Left colon (tissue), 2 donors: Measurements from ENCODE around the gene FANCD2OS. TPM values are rescaled to one million over a fixed set of nuclear protein-coding genes. Genes with fewer than 3 reads are reported as not detected.
"Not testable (repeated sequence)": the region's sequence is repeated elsewhere in the genome, so short reads cannot be mapped to it uniquely, and the experiment has no call there.

Source experiments
- ATAC-seq: fragments of 200-7000 bp; cut with Tn5 transposase; one replicate; pipeline ENCODE4 v1.9.1; 2020; ENCODE audit warnings: mild to moderate bottlenecking, moderate library complexity
- DNase-seq, 2 donors: peaks; one replicate each; pipeline ENCODE4 v3.0.0-alpha.2; 2020
- intact Hi-C, 2 donors: fragments of 100-400 bp; cut with DNase I in 1 of 2; cut with micrococcal nuclease in 1 of 2; formaldehyde crosslinking; loops; one replicate each; pipeline versions ENCODE4 v1.11.2 to v1.14.0; 2022; cut with DNase I, micrococcal nuclease
- total RNA-seq, 2 donors: library from RNA; stranded (reverse); fragmentation: NEBNext Ultra II Directional; extraction: Animal tissue kit (Norgen Biotek cat#: 25700); gene quantifications; one replicate each; pipeline ENCODE4 v1.2.1, GENCODE V29; 2021
- donor health status: DM: no; HTN: no; CAD: no.
- donor health status: DM: yes; HTN: yes; CAD: no.

FANCD2OS gene
- total RNA-seq, 2 donors from 2014 or later, result not detected

DNA sequence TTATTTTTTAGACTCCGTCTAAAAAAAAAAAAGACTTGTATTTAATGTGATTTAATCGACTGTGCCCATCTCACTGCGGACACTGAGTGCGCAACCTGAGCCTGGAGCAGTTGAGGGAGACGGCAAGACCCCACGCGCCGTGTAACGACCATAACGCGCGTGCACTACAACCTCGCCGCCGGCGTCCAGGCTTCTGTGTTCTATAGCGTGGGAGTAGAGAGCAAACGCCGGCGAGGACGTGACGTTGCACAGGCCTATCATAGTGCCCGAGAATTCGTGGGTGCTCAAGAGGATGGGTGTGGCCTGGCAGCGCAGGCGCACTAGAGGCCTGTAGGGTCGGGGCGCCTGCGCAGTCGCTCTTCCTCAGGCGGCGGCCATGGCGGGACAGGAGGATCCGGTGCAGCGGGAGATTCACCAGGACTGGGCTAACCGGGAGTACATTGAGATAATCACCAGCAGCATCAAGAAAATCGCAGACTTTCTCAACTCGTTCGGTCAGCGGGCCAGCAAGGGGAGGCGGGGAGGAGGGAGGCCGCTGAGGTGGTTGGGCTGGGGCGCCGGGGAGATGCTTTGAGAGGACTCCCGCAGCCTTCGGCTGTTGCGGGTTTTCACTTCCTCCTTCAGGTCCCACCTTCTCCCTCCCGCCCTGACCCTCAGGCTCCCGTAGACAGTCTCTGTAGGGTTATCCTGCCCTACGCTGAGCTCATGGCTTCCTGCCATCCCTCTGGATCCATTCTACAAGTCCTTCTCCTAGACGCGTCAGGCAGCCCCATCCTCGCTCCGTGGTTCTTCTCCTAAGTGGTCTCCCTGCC, 7.5 kb upstream of the FANCD2OS start, which contains the start of gene BRK1:
Gene BRK1 (plus strand): TSS at position 350 of the 812 bp plus-strand sequence. CDS start 27 bp downstream, at position 377.
- peak; percentile 99 for ATAC-seq
- intact Hi-C loops, result no loop called here
- peak; percentile 96 for DNase-seq

DNA sequence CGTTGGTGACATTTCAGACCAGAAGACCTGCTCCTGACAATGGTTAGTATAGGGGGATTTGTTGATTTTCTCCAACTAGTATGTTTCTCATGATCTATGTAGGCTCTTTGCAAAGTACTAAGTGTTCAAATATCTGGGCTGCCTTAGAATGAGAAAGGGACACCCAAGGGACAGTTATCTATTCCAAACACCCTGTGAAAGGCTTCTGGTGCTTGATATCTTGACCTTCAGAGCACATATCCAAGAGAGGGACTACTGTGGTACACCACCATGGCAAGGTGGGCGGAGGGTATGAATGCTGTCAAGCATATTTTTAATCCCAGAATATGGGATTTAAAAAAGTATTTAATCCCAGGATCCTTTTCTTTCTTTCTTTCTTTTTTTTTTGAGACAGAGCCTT, 1.1 kb downstream of the FANCD2OS start:
- intact Hi-C loops, result no loop called here
- no peak for DNase-seq
- no peak for ATAC-seq

DNA sequence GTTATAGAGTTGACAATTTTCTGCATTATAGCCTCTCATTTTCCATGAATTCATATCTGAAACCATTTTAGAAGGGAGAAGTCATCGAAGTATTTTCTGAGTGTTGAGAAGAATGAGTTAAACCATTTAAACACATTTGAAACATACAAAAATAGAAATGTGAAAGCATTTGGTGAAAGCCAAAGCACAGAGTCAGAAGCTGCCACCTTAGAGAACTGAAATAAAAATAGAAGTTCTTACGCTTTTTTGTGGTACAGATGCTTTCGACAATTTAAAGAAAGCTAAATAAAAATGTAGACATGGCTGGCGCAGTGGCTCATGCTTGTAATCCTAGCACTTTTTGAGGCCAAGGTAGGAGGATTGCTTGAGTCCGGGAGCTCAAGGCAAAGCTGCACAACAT, 9.0 kb downstream of the FANCD2OS start:
- no peak for ATAC-seq
- intact Hi-C loops, result no loop called here
- no peak for DNase-seq

DNA sequence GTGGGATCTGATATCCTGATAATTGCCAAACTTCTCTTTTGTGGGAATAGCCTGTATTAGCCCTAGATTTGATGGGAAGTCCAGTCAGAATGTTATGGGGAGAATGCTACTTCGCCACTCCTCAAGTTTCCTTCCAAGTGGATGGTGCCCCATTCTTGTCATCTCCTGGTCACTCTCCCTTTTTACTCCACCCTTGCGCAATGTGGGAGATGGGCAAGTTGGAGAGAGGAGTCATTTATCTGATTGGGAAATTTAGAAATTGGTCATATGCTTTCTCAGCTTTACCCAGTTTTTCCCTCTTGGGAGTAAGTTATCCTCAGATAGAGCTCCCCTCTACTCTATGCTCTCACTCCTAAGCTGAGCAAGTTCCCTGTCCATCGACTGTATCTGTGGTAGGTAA, 14.4 kb downstream of the FANCD2OS start:
- intact Hi-C loops, result no loop called here
- DNase-seq, result no peak
- ATAC-seq, result no peak

DNA sequence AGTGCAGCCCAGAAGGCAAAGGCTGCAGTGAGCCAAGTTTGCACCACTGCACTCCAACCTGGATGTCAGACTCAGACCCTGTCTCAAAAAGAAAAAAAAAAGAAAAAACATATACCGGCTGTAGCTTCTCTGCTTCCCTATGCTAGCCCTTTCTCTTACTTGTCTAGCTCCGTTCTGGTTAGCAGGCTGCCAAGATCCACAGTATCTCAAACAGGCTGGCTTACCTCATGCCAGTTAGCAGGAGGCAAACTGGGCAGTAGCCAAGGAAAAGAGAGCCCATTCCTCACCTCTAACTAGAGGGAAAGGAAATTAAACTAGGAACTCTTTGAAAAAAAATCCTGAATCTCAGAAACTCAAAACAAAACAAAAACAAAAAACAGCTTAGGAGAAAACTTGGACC, 16.7 kb downstream of the FANCD2OS start:
- DNase-seq, ATAC-seq, intact Hi-C loops: not testable (repeated sequence)

DNA sequence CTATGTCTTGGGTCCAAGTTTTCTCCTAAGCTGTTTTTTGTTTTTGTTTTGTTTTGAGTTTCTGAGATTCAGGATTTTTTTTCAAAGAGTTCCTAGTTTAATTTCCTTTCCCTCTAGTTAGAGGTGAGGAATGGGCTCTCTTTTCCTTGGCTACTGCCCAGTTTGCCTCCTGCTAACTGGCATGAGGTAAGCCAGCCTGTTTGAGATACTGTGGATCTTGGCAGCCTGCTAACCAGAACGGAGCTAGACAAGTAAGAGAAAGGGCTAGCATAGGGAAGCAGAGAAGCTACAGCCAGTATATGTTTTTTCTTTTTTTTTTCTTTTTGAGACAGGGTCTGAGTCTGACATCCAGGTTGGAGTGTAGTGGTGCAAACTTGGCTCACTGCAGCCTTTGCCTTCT, 17.3 kb downstream of the FANCD2OS start:
- intact Hi-C loops, DNase-seq, ATAC-seq: not testable (repeated sequence)

DNA sequence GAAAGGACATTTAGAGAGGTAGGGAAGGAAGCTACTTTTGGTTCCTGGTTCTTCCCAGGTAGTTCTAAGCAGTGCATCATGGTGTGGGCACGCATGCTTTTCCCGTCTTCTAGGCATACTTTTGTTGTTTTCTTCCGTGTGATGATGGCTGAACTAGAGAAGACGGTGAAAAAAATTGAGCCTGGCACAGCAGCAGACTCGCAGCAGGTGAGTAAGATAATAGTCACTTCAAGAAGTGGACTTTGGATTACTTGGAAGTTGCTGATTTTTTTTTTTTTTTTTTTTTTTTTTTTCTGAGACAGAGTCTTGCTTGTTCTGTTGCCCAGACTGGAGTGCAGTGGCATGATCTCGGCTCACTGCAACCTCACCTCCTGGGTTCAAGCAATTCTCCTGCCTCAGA, 17.9 kb downstream of the FANCD2OS start:
- intact Hi-C loops, result no loop called here
- DNase-seq, result no peak
- peak; percentile 92 for ATAC-seq

DNA sequence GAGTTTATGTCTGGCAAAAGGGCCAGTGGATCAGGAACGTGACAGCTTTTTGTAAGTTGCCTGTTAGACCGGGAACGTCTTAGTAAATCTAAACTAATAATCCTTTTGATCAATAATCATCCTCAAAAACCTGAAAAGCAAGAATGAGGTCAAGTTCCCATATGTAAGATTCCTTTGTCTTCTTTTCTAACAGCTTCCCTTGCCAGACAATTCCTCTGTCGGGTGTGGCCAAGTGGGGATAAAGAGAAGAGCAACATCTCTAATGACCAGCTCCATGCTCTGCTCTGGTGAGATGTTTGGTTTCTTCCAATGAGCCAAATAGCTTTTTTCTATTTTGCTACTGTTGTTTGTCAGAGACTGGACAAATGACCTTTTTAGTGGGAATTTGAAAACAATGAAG, 19.8 kb downstream of the FANCD2OS start:
- intact Hi-C loops, result no loop called here
- no peak for ATAC-seq
- no peak for DNase-seq

DNA sequence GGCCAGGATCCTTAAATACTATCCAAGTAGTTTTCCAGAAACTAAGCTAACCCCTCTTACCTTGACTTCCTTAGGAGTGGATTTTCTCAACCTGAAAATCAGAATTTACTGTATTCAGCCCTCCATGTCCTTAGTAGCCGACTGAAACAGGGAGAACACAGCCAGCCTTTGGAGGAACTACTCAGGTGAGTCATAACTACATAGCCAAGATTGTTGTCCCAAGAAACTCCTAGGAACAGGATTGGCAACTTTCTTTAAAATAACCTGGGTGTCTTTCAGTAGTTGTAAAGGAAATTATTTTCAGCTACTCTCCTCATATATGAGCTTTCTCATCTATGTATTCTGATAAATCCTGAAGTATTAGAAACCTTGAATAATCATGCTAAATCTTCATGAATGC, 22.3 kb downstream of the FANCD2OS start:
- intact Hi-C loops, result no loop called here
- no peak for ATAC-seq
- DNase-seq, result no peak

DNA sequence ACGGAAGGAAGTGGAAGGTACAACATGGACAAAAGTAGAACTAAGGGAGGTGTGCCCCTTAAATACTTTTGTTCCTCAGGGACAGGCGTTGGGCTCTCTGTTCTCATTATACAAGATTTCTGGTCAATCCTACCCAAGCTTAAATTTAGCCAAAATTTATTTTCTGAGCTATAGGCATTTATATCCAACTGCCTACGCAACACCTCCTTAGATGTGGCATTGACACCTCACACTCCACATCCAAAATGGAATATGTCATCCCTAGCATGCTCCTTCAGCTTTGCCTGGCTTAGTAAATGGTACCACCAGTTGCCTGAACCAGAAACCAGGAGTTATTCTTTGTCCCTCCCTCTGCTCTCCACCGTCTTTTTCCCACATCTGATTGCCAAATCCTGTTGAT, 26.2 kb downstream of the FANCD2OS start:
- intact Hi-C loops, result no loop called here
- no peak for DNase-seq
- no peak for ATAC-seq

DNA sequence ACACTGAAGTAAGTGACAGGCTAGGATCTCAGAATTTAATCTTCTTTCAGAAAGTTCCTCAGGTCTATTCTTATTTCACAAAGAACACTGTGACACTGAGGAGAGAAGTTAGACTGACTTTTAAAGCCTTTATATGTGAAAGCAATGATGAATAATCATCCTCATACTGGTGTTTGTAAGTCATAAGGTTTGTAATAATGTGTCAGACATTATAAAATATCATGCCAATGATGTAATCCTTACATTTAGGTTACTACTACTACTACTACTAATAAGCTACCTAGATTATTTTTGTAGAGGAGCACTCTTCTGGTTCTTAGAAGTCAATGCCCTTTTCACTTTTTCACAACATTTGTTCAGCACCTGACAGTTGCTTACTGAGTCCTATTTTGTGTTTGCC, 33.4 kb downstream of the FANCD2OS start:
- DNase-seq (no peak), ATAC-seq (no peak)
- intact Hi-C loops, result no loop called here

DNA sequence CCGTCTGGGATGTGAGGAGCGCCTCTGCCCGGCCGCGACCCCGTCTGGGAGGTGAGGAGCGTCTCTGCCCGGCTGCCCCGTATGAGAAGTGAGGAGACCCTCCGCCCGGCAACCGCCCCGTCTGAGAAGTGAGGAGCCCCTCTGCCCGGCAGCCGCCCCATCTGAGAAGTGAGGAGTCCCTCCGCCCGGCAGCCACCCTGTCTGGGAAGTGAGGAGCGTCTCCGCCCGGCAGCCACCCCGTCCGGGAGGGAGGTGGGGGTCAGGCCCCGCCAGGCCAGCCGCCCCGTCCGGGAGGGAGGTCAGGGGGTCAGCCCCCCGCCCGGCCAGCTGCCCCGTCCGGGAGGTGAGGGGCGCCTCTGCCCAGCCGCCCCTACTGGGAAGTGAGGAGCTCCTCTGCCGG, 38.0 kb downstream of the FANCD2OS start:
- intact Hi-C loops, ATAC-seq, DNase-seq: not testable (repeated sequence)

DNA sequence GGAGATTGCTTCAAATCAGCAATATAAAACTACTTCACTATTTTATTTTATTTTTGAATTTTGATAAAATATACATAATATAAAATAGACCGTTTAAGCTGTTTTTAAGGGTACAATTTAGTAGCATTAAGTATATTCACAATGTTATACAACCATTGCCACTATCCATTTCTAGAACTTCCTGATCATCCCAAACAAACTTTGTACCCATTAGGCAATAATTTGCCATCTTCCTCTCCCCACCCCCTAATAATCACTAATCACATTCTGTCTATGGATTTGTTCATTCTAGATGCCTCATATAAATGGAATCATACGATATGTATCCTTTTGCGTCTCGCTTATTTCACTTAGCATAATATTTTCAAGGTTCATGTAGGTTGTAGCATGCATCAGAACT, 53.0 kb downstream of the FANCD2OS start:
- intact Hi-C loops, result no loop called here
- DNase-seq, result no peak
- no peak for ATAC-seq

Other genes starting within 250 kb of the FANCD2OS start
- 10 to 100 TPM; 24.6 to 26.2 TPM for gene CIDEC, start 228.0 kb downstream of the FANCD2OS start, total RNA-seq
- gene JAGN1, start 217.6 kb downstream of the FANCD2OS start, total RNA-seq, result 10 to 100 TPM; 40.9 to 41.7 TPM
- gene IL17RE, start 205.4 kb downstream of the FANCD2OS start, total RNA-seq, result 10 to 100 TPM; 87.3 to 88.7 TPM
- gene IL17RC, start 191.2 kb downstream of the FANCD2OS start, total RNA-seq, result 10 to 100 TPM; 33.4 to 37.8 TPM
- gene CRELD1, start 174.4 kb downstream of the FANCD2OS start, total RNA-seq, result 10 to 100 TPM; 18.8 to 23.8 TPM
- gene PRRT3, start 155.8 kb downstream of the FANCD2OS start, total RNA-seq, result 1 to 10 TPM; 1.1 to 1.2 TPM
- gene EMC3, start 121.4 kb downstream of the FANCD2OS start, total RNA-seq, result 10 to 100 TPM; 82.5 to 88.5 TPM
- gene FANCD2, start 81.8 kb downstream of the FANCD2OS start, total RNA-seq, result 10 to 100 TPM in 1 of 2 donors, 1 to 10 TPM in 1; 5.1 to 10.0 TPM
- 10 to 100 TPM; 79.7 to 84.8 TPM for gene BRK1, start 7.4 kb upstream of the FANCD2OS start, total RNA-seq
- 10 to 100 TPM; 36.4 to 37.6 TPM for gene VHL, start 33.5 kb upstream of the FANCD2OS start, total RNA-seq
- gene IRAK2, start 56.7 kb upstream of the FANCD2OS start, total RNA-seq, result 1 to 10 TPM; 1.7 to 3.4 TPM
- gene TATDN2, start 140.2 kb upstream of the FANCD2OS start, total RNA-seq, result 10 to 100 TPM; 30.2 to 37.9 TPM
- gene GHRL, start 184.7 kb upstream of the FANCD2OS start, total RNA-seq, result 1 to 10 TPM in 1 of 2 donors, under 1 TPM in 1; 0.75 to 1.1 TPM
- gene SEC13, start 212.9 kb upstream of the FANCD2OS start, total RNA-seq, result 100 to 1,000 TPM; 107 to 134 TPM